ENCODE measurements around the gene DPH3. TPM values are rescaled to one million over a fixed set of nuclear protein-coding genes. Genes with fewer than 3 reads are reported as not detected.

The DPH3 gene
- polyA plus RNA-seq, 1 of the 3 experiments (the other 2 are of a cell fraction): 8.5 TPM

GRCh38 chr3:16248556-16248955 lies 16.2 kb downstream of the DPH3 start:
- peaks cover 0 to 11% of the 10 kb centered on the region in 2 experiments; a peak in 1 of 4 replicates for H3K4me1 ChIP-seq (ENCODE audit: control insufficient read depth in 1 of 2, insufficient read depth in 2 of 2, low read depth in 1 of 2, low read length in 1 of 2)
- H3F3A ChIP-seq (replicated peaks; ENCODE audit: insufficient read depth): no peaks in the 10 kb centered on the region
- H3K27ac ChIP-seq (ENCODE audit: low read depth in 2 of 2, low read length in 1 of 2): no peak overlapping the region
- H3K4me2 ChIP-seq: no peak overlapping the region
- H3K4me3 ChIP-seq (ENCODE audit: low read depth in 2 of 2, low read length in 1 of 2): no peak overlapping the region
- ChIA-PET POLR2A (no interaction called here), CTCF (interaction anchor here (0.6 to 4.1 kb wide), 12 partner anchors 16 to 1046 kb away, joined by 3 to 30 read pairs (median 4); partner anchors contain the start of genes DPH3, GALNT15 and OXNAD1)
- H3K36me3 ChIP-seq (replicated peaks in 1 of 2; ENCODE audit: control insufficient read depth in 1 of 2, insufficient read depth in 2 of 2, low read length in 1 of 2): no peaks in the 10 kb centered on the region
- H2AFZ ChIP-seq (ENCODE audit: low read depth): no peak overlapping the region
- H4K20me1 ChIP-seq (ENCODE audit: insufficient read depth): no peaks in the 10 kb centered on the region
- H3K79me2 ChIP-seq (ENCODE audit: insufficient read depth): no peaks in the 10 kb centered on the region
- H3K27me3 ChIP-seq (ENCODE audit: insufficient read depth): no peaks in the 10 kb centered on the region
- H3K9me2 ChIP-seq: no peaks in the 10 kb centered on the region
- 95% methylated on average over 5 of the region's 5 CpGs for WGBS (ENCODE audit: low lambda C conversion rate)
- DNase-seq: no peak
- no peak overlapping the region for H3K9ac ChIP-seq
- no peaks in the 10 kb centered on the region for H3K9me3 ChIP-seq
- no peak for TF ChIP-seq ELF1 (IDR thresholded peaks at IDR 0.05)
- TF ChIP-seq NRF1 (IDR thresholded peaks at IDR 0.05; ENCODE audit: low read depth, low read length): no peak
- TF ChIP-seq IRF3 (IDR thresholded peaks at IDR 0.05; ENCODE audit: low read depth, low read length): no peak
- no peak for TF ChIP-seq TCF12 (IDR thresholded peaks at IDR 0.05)
- TF ChIP-seq EZH2phosphoT487 (IDR thresholded peaks at IDR 0.05; ENCODE audit: borderline replicate concordance, low read depth): no peak
- no peak for TF ChIP-seq MXI1 (IDR thresholded peaks at IDR 0.05; ENCODE audit: low read depth, low read length)
- TF ChIP-seq REST (IDR thresholded peaks at IDR 0.05; ENCODE audit: low read depth, low read length): no peak
- no peak for TF ChIP-seq TEAD4 (IDR thresholded peaks at IDR 0.05; ENCODE audit: borderline replicate concordance, insufficient read depth)
- no peak for TF ChIP-seq CTCF (IDR thresholded peaks at IDR 0.05)
- TF ChIP-seq FOXM1 (IDR thresholded peaks at IDR 0.05; ENCODE audit: low read depth): no peak
- no peak for TF ChIP-seq MAX (IDR thresholded peaks at IDR 0.05; ENCODE audit: low read depth)
- no peak for TF ChIP-seq GABPA (IDR thresholded peaks at IDR 0.05; ENCODE audit: low read depth)
- TF ChIP-seq PBX3 (IDR thresholded peaks at IDR 0.05): no peak
- TF ChIP-seq FOXJ3 (CRISPR knock-in tag; IDR thresholded peaks at IDR 0.05): no peak
- no peak for TF ChIP-seq TAF1 (IDR thresholded peaks at IDR 0.05; ENCODE audit: borderline replicate concordance, low read depth, low read length)
- TF ChIP-seq SIN3A (IDR thresholded peaks at IDR 0.05; ENCODE audit: borderline replicate concordance, low read depth, low read length): no peak
- no peak for TF ChIP-seq FOSL2 (IDR thresholded peaks at IDR 0.05; ENCODE audit: borderline replicate concordance, low read depth)
- TF ChIP-seq MEF2A (IDR thresholded peaks at IDR 0.05; ENCODE audit: borderline replicate concordance, low read depth): no peak
- TF ChIP-seq RAD21 (IDR thresholded peaks at IDR 0.05; ENCODE audit: low read length): no peak

Measured in SK-N-SH (cell line).